HG03175 (cell line): ENCODE measurements around the gene ETS1.
"Not testable (repeated sequence)": the region's sequence is repeated elsewhere in the genome, so short reads cannot be mapped to it uniquely, and the experiment has no call there.

Experiments used
- ATAC-seq: cut with Tn5 transposase; IDR thresholded peaks from one replicate; pipeline ENCODE4 v1.9.1; 2021; ENCODE audit warnings: mild to moderate bottlenecking, moderate library complexity; ENCODE audit not compliant: unreplicated experiment

ETS1 gene

DNA sequence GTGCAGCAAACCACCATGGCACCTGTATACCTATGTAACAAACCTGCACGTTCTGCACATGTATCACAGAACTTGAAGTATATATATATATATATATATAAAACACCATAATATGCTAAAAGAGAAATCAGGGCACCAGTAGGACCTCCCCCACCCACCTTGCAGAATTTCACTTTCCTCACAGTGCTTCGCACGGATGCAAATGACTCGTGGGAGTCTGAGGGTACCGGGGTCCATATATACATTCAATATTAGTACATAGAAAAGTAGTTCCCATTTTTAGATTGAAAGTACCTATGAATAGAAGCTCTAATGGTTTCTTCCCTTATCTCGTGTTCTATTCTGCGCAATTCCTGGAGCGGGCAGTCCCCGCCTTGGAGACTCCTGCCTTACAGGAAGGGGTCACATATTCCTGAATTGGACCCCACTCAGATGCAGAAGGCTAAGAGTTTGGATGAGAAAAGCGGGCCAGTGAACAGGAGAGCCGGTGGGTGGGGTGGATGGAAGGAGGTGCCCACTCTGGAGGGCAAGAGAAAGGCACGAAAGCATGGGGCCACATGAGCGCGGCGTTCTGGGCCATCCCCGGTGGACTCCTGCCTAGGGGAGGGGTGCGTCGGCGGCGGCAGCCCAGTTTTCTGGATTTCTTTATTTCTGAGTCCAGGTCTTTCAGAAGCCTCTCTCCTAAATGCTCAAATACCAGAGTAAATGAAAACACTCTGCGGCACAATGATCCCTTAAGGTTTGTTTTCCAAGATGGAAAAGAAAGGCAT is 136.3 kb downstream of the ETS1 start:
- ATAC-seq, result no peak

DNA sequence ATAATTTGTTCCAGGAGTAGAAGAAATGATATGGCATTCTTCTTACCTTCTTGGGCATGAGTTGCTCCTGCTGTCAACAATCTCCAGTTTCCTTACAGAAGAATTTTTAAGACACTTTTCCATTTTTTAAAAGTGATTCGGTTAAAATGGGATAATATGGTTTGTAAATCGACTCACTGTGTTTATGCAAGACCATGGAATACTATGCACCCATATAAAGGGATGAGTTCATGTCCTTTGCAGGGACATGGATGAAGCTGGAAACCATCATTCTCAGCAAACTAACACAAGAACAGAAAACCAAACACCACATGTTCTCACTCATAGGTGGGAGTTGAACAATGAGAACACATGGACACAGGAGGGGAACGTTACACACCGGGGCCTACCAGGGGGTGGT is 136.9 kb downstream of the ETS1 start:
- ATAC-seq, result not testable (repeated sequence)

- ATAC-seq, result no peak
These were observed 138.2 kb downstream of the ETS1 start for GRCh38 chr11:128448981-128449713.

DNA sequence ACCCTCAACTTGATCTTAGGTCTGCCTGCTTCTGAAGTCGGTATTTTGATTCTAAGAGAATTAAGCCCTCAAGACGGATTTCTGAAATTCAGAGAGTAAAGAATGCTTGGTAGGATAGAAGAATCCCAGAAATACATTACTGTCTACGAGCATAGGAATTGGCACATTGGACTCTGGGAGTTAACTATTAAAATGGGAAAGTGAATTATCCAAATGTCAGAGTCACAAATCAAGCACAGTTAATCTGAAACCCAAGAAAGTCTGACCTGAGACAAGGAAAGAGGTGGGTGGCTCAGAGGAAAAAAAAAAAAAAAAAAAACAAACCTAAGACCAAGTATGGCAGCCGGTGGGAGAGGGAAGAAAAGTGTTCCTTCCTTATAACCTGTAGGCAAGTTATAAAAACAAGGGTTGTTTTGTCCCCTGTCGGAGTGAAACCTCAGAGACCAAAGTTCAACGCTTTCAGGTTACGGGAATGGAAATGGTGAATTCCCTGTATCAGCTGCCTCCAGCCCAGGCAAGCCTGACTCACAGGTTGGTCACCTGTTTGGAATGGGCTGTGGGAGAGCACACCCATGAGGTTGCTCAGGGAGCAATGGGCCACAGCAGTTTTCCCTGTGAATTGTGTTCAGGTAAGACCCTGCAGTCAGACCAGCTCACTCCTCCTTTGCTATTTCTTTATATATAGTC is 139.0 kb downstream of the ETS1 start:
- no peak for ATAC-seq

- no peak for ATAC-seq
These were observed 140.1 kb downstream of the ETS1 start for GRCh38 chr11:128447233-128447632.

DNA sequence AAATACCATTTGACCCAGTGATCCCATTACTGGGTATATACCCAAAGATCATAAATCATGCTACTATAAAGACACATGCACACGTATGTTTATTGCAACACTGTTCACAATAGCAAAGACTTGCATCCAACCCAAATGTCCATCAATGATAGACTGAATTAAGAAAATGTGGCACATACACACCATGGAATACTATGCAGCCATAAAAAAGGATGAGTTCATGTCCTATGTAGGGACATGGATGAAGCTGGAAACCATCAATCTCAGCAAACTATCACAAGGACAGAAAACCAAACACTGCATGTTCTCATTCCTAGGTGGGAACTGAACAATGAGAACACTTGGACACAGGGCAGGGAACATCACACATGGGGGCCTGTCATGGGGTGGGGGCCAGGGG is 141.4 kb downstream of the ETS1 start:
- not testable (repeated sequence) for ATAC-seq

DNA sequence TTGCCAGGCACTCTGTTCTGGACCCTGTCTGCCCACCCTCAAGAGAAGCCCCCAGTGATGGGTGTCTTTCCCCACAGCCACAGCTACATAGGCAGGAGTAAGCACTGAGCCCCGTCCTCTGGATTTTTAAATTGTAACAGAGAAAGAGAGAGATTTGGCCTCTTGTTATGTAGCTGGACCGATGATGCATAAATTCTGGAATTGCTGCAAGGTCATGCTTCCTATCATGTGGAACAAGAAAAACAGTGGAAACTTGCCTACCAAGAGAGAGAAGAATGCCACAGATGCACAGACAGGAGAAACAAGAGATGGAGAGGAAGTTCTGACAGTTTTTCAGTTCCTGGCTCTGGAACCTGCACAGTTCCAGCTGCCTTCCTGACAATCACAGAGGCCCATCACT is 150.2 kb downstream of the ETS1 start:
- ATAC-seq, result no peak

GRCh38 chr11:128434818-128435217 is 152.5 kb downstream of the ETS1 start:
- no peak for ATAC-seq

DNA sequence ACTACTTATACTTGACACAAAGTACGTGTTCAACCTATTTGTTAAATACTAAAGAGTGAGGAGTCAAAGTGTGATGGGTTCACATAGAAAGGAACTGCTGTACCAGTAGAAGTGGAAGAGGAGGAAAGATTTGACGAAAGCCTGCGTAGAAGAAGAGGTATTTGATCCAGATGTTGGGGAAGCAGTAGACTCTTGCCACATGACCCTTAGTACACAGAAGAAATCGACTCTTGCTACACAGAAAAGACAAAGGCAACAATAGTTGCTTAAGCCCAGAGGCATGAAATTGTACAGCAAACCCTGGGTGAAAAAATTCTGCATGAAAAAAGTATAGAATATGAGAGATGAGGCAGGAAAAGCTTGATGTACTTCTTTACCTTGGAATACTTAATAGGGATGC is 152.9 kb downstream of the ETS1 start:
- ATAC-seq, result no peak

GRCh38 chr11:128432926-128433325 is 154.4 kb downstream of the ETS1 start:
- no peak for ATAC-seq

DNA sequence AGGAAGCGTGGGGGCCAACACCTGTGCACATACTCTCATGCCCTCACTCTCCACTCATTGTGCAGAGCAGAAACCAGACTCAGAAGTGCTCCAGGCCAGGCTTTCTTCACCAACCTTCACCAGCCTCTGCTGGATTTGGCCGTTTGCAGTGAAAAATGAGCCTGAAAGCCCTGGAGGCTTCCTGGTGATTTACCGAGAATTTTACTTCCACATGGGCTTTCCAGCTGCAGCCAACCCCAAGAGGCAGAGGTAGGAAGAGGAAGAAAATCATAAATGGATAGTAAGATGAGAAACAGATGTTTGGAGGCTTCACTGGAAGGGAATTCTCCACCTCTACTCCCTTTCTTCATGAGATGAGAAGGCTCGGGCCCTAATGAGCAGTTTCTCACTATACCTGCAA is 155.4 kb downstream of the ETS1 start:
- no peak for ATAC-seq

- no peak for ATAC-seq
These were observed 158.4 kb downstream of the ETS1 start for GRCh38 chr11:128428935-128429334.

DNA sequence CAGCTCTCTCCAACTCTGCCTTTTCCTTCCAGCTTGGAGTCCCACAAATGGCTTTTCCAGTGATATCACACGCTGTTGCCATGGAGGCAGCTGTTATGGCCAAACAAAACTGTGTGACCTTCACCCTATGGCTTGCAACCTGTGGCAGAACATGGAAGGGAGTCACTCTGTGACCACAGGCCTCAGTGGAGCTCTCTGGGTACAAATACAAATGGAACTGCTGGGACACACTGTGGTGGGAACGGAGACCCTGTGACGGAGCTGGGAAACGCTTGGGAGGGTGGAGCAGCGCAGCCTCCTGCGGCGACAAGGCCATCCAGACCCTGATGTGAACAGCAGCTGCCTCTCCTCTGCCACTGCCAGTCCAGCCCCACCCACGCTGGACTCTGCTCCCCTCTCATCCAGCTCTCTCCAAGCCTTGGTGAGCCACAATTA is 162.5 kb downstream of the ETS1 start:
- no peak for ATAC-seq

DNA sequence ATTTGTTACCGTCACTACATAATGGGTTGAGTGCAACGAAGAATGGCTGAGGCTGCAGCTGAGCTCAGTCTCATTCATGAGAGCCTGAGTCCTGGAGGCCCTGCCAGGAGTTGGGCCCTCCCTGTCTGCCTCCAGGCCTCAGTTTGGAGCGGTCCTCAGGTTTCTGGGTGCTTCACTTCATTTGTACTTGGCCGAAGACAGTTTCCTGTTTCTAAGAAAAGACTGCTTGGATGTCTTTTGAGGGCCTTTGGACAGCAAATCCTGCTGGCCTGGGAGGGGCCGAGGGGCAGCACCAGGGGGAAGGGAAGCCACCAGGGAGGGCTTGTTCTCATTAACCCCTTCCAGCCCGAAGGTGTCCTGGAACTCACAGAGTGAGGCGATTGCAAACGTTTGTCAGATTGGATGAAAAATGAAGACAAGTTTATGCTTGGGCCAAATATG is 163.1 kb downstream of the ETS1 start:
- ATAC-seq, result no peak

DNA sequence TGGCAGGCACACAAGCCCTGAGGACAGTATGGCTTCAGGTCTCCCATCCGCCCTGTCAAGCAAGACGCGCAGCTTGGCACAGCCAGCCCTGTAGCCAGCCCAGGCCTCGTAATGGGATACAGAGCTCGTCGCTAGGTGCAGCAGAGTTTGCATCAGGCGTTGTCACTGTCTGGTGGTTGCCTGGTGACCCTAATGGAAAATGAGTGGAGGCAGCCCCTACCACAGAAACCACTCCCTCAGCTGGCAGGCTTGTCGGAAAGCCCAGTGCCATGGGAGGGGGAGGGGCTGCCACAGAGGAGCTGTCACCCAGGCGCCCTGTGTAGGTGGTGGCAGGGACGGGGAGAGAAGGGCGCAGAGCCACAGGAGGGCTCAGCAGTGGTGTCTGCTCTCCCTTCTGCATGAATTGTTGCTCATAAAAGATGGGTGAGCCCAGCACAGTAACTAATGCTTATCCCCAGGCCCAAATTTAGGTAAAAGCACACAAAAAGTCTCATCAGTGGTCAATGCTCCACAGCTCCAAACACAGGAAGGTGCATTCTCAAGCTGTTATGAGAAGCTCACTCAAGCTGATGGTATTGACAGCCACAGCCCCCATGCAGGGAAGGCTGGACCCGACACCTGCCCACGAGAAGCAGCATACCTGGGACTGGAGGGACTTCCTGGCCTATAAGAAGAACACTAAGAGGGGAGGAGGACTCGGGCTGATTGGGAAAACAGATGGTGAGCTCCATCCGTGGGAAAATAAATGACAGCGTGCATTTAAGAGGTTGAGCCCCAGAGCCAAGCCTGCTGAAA is 164.6 kb downstream of the ETS1 start:
- ATAC-seq, result no peak

GRCh38 chr11:128421577-128422330 is 165.6 kb downstream of the ETS1 start:
- ATAC-seq, result no peak

DNA sequence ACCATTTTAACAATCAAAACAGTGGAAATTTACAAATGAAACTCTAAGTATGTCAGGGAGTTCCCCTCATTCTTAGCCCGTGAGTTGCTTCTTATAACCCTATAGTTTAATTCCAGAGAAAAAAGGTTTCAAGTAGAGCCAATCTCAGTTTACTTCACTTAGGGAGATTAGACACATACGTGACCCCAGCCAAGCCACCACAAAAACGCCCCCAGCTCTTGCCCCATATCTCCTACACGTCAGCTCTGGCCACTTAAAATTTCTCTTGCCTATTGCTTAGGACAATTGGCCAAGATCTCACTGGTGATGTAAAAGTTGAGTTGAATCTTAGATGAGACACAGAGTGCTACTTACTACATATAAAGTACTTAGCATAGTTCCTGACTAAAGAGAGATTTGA is 166.4 kb downstream of the ETS1 start:
- no peak for ATAC-seq

GRCh38 chr11:128420265-128420664 is 167.1 kb downstream of the ETS1 start:
- no peak for ATAC-seq

- no peak for ATAC-seq
These were observed 168.2 kb downstream of the ETS1 start for GRCh38 chr11:128419012-128419767.
